GM21529 (cell line): ENCODE measurements around the gene SLC17A6.

Experiments
- ATAC-seq: cut with Tn5 transposase; IDR thresholded peaks from one replicate; pipeline ENCODE4 v1.9.1; 2021; ENCODE audit not compliant: unreplicated experiment

The SLC17A6 gene

GRCh38 chr11:22337596-22338485, at the start of gene SLC17A6:
Gene SLC17A6 (plus strand): TSS chr11:22338381. CDS start chr11:22338534, 153 bp downstream.
- no peak for ATAC-seq

- ATAC-seq, result no peak
Observed at GRCh38 chr11:22302368-22302767, 35.8 kb upstream of the SLC17A6 start.

DNA sequence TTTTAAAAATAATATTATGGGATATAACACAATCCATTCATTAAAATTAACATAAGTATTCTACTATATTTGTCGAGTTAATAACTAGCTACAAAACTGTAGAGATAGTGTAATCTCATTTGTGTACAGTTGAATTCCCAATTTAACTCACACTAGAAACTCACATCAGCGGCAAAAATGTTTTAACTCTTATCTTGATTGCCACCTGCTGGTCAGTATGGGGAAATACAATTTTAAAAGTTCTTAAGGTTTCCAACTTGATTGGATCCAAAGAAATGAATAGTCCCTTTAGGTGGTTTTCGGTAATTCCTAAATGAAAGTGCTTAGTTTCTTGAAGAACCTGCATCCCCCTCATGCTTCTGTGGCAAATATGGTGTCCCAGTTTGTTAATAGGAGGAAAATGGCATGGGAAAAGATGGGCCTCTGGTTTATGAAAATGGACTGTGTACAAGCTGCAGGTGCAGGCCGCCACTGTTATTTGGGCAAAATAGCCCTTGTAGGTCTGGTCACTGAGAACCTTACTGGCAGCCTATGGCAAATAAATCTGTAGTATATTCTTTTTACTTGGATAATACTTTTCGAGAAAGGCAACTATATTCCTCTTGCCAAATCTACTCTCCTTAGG, 33.7 kb upstream of the SLC17A6 start:
- no peak for ATAC-seq

DNA sequence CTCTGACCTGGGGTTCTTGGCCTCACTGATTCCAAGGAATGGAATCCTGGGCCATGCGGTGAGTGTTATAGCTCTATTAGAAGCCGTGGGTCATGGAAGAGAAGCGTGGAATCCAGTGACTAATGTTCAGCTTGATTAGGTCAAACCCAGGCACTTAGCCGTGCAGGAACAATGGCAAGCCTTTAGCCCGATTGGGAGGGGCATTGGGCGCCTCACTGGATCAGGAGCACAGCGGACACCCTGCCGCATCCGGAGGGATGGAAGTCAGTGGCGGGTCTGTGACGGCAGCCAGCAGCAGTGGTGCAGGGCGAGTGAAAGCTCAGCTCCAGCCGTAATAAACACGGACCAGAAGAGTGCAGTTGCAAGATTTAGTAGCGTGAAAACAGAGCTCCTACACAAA, 20.5 kb upstream of the SLC17A6 start:
- ATAC-seq, result no peak

DNA sequence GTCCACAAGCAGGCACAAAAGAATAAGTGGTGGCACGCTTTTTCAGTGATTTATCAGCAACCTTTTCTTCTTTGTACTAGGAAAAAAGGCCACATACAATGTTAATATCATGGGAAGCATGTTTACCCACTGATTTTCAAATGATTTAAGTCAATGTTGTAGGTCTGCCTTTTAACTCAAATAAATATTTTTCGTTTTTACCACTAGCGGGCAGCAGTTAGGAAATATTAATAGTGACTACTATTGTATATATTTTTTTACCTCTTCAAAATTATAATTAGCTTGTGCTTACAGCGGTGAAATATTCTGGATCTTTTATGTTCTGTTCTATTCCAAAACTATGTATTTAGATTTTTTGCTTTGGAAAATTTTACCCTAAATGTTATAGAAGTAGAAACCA, 6.4 kb upstream of the SLC17A6 start:
- no peak for ATAC-seq

DNA sequence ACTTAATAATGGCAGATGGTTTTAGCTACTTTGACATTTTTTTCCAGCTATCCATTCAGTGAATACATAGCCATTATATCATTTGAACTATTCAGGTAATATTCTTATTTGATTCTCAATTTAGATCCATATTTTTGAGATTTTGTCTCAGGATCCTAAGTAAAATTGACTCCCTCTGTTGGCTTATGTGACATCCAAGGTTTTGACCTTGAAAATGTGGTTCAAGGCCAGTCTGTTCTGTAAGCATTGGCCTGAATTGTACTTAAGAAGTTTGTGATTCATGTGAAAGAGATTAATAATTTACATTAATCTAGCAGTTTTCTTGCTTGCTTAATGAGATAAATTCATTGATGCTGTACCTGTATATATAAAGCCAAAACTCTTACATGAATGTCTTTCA, 1.6 kb upstream of the SLC17A6 start:
- no peak for ATAC-seq

DNA sequence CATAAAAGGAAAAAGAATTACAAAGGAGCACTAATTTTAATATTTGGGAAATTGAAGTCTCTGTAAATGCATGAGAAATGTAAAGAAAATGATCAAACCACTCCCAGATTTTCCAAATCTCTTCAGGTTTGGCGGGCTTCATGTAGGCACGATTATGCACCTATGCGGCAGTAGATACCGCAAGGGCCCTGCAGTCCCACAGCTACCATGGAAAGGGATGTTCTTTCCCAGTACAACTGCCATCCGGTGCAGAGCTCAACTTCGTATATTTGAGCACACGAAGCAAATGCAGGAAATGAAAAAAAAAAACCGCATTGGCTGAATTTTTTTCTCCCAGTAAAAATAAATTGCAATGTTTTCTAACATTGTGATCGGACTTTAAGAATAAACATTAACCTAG, 1.4 kb downstream of the SLC17A6 start:
- no peak for ATAC-seq

- no peak for ATAC-seq
Observed at GRCh38 chr11:22340235-22340634, 2.1 kb downstream of the SLC17A6 start.

- ATAC-seq, result no peak
Observed at GRCh38 chr11:22340701-22341587, 2.8 kb downstream of the SLC17A6 start.

- no peak for ATAC-seq
Observed at GRCh38 chr11:22341588-22341931, 3.4 kb downstream of the SLC17A6 start.

GRCh38 chr11:22342211-22343031, 4.2 kb downstream of the SLC17A6 start:
- ATAC-seq, result no peak

- ATAC-seq, result no peak
Observed at GRCh38 chr11:22343032-22343324, 4.8 kb downstream of the SLC17A6 start.

- ATAC-seq, result no peak
Observed at GRCh38 chr11:22343371-22344032, 5.3 kb downstream of the SLC17A6 start.

DNA sequence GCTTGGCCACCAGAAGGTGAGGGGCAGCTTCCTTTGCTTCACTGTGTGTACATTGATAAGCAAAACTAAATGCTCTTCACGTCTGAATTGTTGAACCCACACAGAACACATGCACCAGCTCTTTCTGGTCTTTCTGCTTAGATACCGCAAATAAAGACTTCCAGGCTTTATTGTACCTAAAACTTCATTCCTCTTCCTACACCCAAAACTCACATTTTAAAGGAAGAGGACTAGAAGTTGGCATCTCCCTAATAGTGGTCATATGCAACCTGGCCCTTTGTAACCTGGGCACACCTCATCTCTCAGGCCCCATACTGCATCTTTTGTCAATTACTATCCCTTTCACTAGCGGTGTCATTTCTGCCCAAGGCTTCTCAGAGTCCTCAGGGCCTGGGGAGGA, 5.9 kb downstream of the SLC17A6 start:
- no peak for ATAC-seq

- no peak for ATAC-seq
Observed at GRCh38 chr11:22346282-22346681, 8.1 kb downstream of the SLC17A6 start.

- ATAC-seq, result no peak
Observed at GRCh38 chr11:22347857-22348487, 9.8 kb downstream of the SLC17A6 start.

DNA sequence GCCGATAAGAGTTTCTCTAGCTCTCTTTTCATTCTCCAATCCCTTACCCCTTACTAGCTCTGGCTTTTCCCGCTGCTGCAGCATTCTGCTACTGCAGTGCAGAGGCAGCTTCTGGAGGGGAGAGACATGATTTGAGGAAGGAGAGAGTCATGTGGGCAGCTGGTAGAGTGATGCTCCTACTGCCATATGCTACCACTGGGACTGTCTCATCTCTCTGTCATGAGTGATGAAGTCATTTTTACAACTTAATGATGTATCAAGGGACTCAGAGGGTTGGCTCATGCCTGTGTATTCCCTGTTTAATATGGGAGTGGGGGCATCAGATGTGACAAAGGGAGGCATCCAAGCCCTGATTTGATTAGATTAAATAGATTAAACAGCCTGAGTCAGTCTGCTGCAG, 11.3 kb downstream of the SLC17A6 start:
- no peak for ATAC-seq

GRCh38 chr11:22359295-22359694, 21.1 kb downstream of the SLC17A6 start:
- no peak for ATAC-seq

DNA sequence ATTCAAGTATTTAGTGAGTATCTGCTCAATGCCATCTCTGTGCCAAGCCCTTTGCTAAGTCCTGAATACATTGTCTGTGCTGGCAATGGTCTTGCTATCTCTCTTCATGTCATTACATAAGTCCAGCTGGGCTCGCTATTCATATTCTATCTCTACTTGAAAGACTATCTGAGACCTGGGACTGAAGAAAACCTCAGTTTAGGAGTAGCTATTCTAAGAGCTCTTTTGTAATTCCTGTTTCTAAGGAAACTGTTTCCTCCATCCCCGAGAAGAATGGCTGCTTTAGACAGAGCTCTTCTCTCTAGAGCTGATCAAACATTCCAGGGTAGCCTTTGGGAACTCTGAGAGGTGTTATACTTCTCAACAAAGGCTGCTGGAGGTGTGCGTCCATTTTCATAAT, 33.0 kb downstream of the SLC17A6 start:
- no peak for ATAC-seq

- no peak for ATAC-seq
Observed at GRCh38 chr11:22387126-22387525, 48.9 kb downstream of the SLC17A6 start.
